Measurements from ENCODE around the gene SORT1.
A peak's percentile ranks its signal among the peaks of the same experiment; 100 is the strongest.
"Not testable (repeated sequence)": the region's sequence is repeated elsewhere in the genome, so short reads cannot be mapped to it uniquely, and the experiment has no call there.

Gene SORT1

DNA sequence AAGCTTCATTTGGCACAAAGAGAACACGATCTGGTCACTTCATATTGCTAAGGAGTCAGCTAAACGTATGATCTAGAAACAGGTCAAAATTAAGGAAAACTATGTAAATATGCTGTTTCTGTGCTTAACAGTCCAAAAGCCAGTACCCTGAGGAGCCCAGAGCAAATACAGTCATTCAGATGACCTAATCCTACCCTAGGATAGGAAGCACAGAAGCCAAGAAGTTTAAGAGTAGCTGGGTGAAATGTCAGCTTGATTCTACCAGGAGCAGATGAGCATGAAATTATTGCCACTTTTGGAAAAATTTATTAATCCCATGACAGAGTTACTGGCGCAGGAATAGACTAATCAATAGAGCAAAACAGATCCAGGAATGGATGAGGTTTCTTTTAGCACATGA, 18.3 kb downstream of the SORT1 start:
- no peak for ATAC-seq

DNA sequence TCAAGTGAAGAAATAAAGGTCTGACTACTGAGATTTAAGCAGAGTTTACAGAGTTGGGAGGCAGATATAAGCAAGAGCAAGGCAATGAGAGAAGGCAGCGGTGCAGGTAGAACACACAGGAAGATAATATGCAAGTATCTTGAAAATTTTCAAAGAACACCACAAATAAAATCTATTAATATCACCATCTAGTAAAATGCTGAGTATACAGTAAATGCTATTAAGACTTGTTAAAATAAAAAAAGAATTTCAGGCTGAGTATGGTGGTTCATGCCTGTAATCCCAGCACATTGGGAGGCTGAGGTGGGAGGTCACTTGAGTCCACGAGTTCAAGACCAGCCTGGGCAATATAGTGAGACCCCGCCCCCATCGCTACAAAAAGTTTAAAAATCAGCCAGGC, 20.0 kb downstream of the SORT1 start:
- no peak for ATAC-seq

DNA sequence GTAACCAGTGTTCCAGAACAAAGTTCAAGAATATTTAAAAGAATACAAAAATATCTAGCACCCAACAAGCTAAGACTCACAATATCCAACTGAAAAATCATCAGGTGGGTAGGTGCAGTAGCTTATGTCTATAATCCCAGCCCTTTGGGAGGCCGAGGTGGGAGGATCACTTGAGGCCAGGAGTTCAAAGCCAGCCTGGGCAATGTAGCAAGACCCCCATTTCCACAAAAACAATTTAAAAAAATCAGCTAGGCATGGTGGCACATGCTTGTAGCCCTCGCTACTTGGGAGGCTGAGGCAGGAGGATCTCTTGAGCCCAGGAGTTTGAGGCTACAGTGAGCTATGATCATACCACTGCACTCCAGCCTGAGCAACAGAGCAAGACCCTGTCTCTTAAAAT, 24.0 kb downstream of the SORT1 start:
- ATAC-seq, result not testable (repeated sequence)

DNA sequence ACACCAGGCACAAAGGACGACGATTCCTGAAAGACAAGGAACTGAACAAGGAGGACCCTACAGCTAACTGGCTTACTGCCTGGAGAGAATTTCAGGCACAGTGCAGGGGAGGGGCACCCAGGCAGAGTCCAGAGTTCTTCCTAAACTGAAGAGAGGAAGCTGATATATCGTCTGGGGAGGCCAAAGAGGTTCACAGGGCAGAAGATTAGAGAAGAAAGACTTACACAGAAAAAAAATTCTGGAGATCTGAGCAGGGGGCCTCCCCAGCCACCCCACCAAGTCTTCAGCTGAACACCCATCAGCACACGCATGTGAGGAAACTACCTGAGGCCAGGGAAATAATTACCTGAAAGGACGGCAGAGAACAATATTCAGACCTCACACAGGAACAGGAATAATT, 24.6 kb downstream of the SORT1 start:
- ATAC-seq, result no peak

DNA sequence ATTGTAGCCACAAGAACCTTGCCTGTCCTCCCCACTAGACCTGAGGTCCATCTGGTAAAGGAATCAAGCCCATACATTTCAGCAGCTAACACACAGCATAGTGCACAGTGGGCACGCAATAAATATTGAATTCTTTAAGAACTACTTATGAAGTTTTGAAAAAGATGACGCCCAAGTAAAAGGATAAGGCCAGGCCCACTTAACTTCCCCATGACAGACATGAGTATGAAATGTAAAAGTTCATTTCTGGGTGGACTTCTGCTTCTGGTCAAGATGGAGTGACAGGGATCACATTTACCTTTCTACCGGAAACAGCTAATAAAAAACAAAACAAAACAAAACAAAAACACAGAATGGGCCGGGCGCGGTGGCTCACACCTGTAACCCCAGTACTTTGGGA, 25.4 kb downstream of the SORT1 start:
- ATAC-seq, result no peak

DNA sequence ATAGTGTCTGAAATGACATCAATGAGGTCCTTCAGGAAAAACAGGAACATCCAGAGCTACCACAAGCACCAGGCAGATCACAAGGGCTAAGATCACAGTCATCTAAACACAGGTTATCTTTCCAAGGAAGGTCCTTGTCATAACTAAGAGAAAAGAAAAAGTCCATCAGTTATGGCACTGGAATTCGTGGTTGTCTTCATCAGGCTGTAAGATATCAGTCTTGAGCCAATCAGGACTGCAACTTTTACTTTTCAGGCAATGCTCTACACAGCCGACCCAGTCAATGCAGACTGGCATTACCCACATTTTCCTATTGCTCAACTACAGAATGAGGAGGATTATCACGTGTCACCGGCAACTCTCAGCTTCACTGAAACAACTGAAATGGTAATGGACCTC, 26.4 kb downstream of the SORT1 start:
- ATAC-seq, result peak in 1 of 2 donors; percentile 59

DNA sequence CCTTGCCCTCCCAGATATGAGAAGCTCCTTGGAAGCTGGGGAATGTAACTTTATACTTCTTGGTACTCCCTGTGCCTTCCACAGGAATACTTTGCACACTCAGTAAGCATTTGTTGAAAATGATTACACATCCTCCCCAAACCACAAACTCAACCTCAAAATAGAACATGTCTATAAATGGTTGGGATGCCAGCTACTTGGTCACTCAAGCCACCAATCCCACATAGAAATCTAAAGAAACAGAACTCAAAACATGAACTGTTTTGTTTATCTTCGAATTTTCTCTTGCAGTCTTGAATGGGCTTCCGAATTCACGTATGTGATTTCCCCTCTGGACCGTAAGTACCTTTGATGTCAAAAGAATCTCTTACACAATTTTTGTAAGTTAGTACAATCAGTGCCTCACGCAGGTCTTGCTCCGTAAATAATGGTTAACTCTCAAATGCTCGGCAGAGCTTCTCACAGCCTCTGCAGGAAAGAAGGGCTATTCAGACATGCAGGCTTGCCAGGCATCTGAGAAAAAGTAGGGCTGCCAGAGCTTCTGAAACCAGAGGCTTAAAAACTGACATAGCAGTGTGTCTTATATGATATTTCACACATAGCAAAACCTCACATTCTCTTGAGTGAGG, 26.9 kb downstream of the SORT1 start:
- ATAC-seq, result no peak

DNA sequence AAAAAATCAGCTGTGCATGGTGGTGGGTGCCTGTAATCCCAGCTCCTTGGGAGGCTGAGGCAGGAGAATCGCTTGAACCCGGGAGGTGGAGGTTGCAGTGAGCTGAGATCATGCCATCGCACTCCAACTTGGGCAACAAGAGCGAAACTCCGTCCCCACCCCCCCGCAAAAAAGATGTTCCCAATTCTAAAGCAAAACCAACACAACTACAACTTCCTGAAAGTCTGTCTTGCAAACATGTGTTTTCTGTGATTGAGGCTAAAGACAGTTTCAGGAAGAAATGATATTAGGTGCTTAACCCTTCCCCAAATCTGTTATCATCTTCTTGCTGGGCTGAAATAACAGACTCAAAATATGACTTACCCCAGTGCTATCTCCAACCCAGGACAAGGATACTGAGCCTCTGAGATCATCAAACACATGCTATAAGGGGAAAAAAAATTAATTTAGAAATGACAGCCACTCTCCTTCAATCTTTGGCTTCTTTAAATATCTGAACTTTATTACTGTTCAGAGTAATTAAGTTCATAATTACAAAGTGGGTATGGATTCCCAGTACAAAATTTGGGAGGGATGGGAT, 28.5 kb downstream of the SORT1 start:
- ATAC-seq, result no peak

DNA sequence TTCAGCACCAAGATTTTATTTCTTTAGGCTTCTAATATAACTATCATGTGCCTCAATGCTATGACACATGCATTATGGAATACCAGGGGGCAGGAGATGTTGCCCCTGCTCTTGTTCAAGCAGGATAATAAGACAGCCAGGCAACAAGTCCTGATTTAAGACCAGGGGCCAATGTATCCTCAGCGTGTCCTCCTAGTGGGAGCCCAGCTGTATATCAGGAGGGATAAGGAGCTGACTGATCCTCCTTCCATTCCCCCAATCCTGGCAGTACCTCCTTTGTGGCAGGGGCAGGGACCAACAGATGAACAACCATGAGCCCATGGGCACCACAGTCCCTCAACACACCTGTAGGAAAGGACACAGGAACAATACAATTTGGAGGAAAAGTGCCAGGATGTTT, 29.3 kb downstream of the SORT1 start:
- no peak for ATAC-seq

DNA sequence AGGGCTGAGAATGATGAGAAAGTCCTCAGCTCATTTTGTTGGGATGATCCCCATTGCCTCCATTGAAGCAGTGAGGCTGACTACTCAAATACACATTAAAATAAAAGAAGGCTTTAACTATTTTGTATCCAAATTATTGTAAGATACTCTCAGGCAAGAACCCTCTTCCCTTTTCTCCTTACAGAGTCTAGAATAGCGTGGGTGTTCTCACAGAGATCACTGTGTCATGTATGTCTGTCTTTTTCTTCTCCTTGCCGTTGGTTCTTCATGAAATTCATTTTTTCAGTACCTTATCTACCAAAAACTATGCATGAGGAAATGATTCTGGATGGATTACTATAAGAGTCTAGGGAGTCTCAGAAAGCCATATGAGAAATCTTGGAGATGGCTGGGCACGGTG, 30.1 kb downstream of the SORT1 start:
- ATAC-seq, result no peak

DNA sequence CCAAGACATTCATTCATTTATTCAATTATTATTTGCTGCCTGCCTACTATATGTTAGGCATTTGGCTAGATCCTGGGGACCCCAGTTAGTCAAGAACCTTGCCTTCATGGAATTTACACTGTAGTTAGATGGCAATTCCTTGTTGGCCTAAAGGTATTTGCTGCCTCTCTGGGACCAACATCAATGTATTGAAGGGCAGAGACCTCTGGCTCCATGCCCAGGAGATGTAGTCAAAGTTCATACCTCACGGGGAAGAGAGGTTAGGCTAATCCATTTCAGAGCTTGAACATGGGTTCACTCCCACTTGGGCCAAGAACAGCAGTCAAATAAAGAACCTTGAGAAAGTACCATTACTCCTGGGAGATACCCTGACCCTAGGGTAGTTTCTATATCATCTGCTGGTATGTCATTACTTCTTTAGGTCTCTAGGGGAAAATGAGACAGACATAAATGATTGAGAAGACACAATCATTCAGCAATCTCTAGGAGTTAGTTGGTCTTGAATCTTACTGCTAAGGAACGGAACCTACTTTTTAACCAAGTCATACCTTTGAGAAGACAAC, 32.0 kb downstream of the SORT1 start:
- no peak for ATAC-seq

DNA sequence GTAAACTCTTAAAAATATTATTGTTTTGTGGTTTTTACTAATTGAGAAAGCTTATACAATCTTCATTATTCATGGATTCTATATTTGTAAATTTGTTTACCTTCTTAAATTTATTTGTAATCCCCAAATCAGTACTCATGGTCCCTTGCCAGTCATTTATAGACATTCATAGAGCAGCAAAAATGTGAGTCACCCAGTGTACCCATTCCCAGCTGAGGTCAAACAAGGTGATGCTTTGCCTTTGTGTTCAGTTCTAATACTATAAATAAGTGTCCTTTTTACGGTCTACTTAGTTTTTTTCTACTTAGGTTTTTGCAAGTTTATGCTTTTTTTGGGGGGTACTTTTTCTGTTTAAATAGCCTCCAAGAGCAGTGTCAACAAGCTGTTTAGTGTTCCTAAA, 36.1 kb downstream of the SORT1 start:
- no peak for ATAC-seq

DNA sequence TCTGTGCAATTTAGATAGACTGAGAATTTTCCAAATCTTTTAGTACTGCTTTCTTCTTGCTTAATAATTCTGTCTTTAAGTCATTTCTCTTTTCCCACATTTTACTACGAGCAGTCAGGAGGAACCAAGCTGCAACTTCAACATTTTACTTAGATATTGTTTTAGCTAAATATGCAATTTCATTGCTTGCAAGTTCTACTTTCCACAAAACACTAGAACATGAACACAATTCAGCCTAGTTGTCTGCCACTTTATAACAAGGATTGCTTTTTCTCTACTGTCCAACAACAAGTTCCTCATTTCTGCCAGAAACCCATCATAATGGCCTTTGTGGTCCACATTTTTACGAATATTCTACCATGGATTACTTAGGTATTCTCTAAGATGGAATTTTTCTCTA, 36.6 kb downstream of the SORT1 start:
- ATAC-seq, result no peak

DNA sequence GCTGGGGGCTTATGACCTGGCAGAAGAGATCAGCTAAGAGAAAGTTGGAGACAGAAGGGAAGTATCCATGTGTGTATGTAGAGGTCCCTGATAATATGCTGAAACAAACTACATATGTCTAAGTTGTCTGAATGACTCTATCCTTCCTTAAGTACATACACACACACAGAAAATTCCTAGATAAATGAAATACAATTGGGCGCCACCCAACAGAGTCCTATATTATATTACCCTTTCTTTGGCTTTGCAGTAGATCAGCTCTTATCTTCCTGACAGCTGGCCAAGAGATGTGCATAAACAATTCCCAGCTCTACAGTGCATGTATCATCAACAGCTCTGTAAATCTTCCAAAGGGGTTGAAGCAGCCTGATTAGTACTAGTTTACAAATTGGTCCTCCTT, 40.1 kb downstream of the SORT1 start:
- no peak for ATAC-seq

DNA sequence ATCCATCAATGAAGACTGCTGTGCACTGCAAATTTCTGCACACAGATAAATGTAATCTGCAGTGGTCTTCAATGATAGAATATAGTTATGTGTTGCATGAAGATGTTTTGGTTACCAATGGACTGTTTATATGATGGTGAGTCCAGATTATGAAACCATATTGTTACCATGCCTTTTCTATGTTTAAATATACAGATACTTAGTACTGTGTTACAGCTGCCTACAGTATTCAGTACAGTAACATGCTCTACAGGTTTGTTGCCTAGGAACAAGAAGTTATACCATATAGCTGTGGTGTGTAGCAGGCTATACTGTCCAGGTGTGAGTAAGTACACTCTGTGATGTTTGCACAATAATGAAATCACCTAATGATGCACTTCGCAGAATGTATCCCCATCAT, 40.8 kb downstream of the SORT1 start:
- ATAC-seq, result no peak

DNA sequence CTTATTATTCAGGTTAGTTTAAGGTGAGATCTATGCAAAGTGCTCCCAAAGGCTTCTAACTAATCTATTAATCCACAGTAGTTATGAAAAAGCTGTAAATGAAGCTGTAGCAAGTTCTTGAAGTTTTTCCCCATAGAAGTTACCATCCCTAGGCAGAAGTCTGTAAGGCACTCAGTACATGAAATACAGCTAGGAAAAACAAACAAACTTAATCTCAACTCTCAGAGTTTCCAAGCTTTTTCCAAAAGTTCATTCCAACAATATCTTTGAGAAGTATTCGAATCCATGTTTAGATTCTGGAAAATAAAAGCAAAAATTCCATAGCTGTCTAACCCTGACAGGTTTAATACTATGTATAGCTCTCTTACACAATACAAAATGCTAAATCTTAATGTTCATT, 41.2 kb downstream of the SORT1 start:
- no peak for ATAC-seq

DNA sequence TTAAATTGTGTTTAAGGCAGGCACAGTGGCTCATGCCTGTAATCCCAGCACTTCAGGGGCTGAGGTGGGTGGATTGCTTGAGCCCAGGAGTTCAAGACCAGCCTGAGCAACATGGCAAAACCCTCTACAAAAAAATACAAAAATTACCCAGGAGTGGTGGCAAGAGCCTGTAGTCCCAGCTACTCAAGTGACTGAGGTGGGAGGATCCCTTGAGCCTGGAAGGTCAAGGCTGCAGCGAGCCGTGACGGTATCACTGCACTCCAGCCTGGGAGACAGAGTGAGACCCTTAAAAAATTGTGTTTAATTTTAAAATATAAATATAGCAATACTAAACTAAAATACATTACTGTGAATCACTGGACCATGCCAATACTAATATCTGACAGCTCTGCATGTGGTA, 42.8 kb downstream of the SORT1 start:
- ATAC-seq, result no peak

DNA sequence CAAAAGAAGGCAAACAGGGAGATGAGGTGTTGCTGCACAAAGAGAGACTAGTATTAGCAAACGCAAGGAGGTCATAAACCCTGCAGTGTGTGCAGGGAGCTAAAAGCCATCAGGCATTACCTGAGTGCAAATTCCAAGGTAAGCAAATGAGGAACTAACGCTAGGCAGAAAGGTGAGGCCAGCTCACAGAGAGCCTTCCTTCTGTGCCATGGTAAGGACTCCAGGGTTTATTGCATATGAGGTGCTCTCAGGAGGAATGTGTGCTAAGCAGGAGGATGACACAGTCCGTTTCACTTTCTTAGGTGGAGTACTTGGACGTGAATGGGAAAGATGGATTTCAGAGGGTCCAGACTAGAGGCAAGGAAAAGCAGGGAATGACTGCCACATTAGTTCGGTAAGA, 46.3 kb downstream of the SORT1 start:
- ATAC-seq, result no peak

DNA sequence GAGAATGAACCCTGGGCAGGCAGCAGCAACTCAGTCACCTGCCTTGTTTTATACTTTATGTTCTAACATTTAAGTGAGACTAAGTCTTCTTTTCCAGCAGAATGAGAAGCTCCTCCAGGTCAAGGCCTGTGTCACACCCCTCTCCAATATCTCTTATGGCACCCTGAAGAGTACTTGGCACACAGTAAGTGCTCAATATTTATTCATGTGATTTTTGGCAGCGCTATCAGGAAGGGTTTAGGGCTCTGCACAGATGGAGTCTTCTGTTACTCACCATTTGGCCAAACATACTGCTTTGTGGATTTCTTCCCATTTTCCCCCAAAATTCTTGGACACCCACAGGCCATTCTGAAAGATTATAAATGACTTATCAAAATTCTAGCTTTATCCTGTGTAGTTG, 47.1 kb downstream of the SORT1 start:
- ATAC-seq, result no peak

DNA sequence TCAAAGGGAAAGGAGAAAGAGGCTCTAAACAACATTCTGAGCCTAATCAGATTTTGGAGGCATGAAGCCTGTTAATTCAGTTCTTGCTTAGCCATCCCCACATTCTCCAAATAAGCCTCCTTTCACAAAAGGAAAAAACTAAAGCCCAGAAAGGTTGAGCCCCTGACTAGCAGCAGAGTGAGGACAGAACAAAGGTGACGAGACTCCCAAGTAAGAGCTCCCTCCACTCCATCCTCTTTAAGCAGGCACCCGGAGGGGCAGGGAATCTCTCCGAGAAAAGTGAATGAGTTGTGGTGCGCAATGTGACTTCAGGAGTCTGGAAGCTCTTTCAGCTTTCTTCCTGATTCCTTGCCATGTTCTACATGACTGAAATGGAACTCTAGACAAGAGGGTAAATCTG, 47.5 kb downstream of the SORT1 start:
- ATAC-seq, result no peak

DNA sequence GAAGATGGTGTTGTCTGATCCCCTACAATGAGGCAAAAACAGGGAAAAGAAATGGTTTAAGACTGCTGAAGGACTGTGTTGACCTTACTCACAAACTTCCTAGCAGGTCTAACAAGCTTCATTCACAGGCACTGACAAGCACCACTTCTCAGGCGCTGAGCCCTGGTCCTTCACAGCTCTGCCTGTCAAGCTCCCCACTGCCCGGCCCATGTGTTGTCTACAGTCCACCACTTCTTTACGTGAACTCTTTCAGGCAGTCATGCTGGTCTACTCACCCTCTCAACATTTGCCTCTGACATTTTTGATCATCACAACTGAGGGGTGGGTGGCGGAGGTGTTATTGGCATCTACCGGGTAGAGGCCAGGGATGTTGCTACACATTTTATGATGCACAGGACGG, 50.2 kb downstream of the SORT1 start:
- ATAC-seq, result no peak

DNA sequence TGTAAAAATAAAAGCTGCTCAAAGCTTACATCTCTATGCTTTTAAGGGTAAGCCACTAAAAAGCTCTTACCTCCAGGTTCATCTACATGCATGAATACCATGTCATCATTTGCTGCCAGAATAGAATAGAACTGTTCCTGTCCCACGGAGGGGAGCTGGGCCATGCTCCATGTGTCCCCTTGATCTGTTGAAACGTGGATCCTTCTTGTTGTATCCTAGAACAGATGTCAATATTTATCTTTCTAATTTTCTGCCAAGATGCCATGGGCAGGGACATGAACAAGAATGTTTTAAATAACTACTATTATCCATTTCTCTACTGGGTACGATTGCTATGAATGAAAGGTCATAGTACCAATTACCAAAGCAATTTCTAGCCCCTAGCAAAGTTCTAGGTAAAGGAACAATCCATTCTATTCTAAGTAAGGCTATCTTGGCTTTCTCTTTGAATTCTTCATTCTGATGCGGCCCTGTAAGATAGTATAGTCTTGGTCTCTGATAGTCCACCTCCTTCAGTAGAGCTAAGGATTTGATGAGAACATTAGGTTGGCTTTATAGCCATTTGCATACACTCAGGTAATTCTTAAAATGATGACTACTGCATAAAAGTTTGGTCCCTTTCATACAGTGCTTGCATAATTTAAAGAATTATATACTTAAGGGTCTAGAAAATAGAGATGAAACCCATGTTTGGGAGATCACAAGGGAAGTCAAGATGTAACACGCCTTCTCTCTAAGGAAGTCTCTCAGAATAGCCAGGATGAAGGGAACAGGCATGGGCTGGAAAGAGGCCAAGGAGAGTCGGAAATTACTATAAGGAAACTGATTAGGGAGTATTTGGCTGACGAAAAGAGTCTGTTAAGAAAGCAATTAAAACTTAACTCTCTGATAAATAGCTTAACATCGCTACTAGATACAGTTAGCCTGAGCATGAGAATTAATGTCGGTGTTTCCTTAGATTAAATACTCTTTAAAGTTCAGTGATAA, 55.5 kb downstream of the SORT1 start:
- no peak for ATAC-seq

DNA sequence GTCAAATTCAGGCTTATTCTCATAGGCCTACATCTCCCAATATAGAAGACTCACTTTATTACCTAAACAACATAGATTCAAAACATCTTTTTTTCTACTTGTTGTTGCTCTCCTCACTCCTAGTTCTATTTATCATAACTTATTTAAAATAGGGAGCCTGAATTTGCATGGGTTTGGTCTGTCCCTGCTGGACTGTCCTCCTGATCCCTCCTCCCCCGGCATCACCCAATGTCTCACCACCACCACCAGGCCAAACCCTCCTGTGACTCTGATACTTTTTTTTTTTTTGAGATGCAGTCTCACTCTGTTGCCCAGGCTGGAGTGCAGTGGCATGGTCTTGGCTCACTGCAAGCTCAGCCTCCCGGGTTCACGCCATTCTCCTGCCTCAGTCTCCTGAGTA, 59.1 kb downstream of the SORT1 start:
- no peak for ATAC-seq

DNA sequence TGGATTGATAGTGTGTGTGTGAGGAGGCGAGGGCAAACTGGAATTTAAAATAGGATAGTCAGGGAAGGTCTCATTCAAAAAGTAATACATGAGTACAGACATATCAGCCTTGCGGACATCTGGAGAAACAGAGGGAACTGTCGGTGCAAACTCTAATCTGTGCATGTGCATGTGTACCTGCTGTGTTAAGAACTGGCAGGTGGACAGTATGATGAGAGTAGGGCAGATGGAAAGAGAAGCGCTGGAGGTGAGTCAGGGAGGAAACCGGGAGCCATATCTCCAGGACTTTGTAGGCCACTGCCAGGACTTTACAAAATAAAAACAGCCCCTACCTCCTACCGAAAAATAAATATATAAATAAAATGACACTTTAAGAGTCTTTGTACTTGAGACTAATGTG, 59.6 kb downstream of the SORT1 start:
- no peak for ATAC-seq

Data from activated CD4-positive, CD25-positive, alpha-beta regulatory T cell treated with anti-CD3 and anti-CD28 coated beads, Interleukin-2, amount 50 U/mL, for 24 hours (primary cell).